HAP-1 (cell line): ENCODE results near the gene INHBB.
"Not testable (repeated sequence)": the region's sequence is repeated elsewhere in the genome, so short reads cannot be mapped to it uniquely, and the experiment has no call there.

Experiments
- DNase-seq, 2 experiments: peaks; one replicate each; pipeline ENCODE4 v3.0.0-alpha.2; 2016 to 2020; ENCODE audit warnings: low spot score in 2 of 2
- H3K27me3 ChIP-seq: fragments of 250-450 bp; sonication (Bioruptor Pico); 2 replicates; pipeline ENCODE4 v1.5.1; 2020; ENCODE audit warnings: low read depth, mild to moderate bottlenecking, moderate library complexity
- H3K36me3 ChIP-seq: fragments of 250-450 bp; sonication (Bioruptor Pico); replicated peaks from 2 replicates; pipeline ENCODE4 v1.5.1; 2020; ENCODE audit warnings: mild to moderate bottlenecking
- H3K4me1 ChIP-seq: fragments of 250-450 bp; sonication (Bioruptor Pico); 2 replicates; pipeline ENCODE4 v1.5.1; 2020; ENCODE audit warnings: mild to moderate bottlenecking
- H3K4me3 ChIP-seq: fragments of 250-450 bp; sonication (Bioruptor Pico); 2 replicates; pipeline ENCODE4 v1.5.1; 2020; ENCODE audit warnings: mild to moderate bottlenecking, moderate library complexity
- H3K9me3 ChIP-seq: fragments of 250-450 bp; sonication (Bioruptor Pico); 2 replicates; pipeline ENCODE4 v1.5.1; 2020; ENCODE audit warnings: mild to moderate bottlenecking, moderate library complexity
- in situ Hi-C: fragments of 300-500 bp; cut with MboI; formaldehyde crosslinking; loops from 3 replicates; pipeline ENCODE4 v1.14.3; 2020; ENCODE audit warnings: low sequenced_read_pairs, inconsistent platforms, mixed read lengths

INHBB gene

GRCh38 chr2:120389036-120389391 is 43.1 kb downstream of the INHBB start:
- Histone ChIP-seq H3K9me3 (no peaks in the 10 kb centered on the region), H3K4me1 (no peaks in the 10 kb centered on the region), H3K36me3 (no peaks in the 10 kb centered on the region), H3K27me3 (no peaks in the 10 kb centered on the region), H3K4me3 (no peak overlapping the region)
- in situ Hi-C loops, result no loop called here
- peak in 1 of 2 experiments; percentile 5 for DNase-seq

DNA sequence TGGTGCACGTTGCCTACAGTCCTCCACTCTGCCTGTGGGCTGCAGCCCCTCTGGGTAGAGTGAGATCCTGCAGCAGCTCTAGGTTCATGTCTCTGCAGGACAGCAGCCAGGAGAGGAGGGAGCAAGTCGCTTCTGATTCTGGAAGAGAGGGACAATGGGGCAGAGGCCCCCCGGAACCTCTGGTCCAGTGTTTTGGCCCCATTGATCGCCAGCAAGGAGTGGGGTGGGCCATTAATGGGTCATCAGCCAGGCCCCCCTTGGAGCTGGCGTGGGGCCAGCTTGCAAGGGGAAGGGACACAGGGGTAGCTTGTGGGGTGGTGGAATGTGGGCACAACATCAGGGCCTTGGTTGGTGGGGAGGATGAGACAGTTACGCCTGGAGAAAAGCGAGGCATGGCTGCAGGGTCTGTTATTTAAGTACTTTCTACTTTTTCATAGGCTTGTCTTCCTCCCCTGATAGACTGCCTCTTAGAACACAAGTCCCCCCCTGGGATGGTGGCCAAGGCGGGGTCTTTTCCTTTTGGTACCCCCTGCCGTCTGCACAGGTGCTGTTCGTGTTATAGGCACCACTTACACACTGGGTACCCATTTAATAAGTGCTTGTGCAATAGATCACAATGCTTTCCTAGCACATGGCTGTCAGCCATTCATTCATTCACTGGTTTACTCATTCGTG is 44.6 kb downstream of the INHBB start:
- Histone ChIP-seq H3K27me3 (no peaks in the 10 kb centered on the region), H3K9me3 (no peaks in the 10 kb centered on the region), H3K4me3 (no peak overlapping the region), H3K36me3 (no peaks in the 10 kb centered on the region), H3K4me1 (no peaks in the 10 kb centered on the region)
- no peak for DNase-seq
- in situ Hi-C loops, result no loop called here

DNA sequence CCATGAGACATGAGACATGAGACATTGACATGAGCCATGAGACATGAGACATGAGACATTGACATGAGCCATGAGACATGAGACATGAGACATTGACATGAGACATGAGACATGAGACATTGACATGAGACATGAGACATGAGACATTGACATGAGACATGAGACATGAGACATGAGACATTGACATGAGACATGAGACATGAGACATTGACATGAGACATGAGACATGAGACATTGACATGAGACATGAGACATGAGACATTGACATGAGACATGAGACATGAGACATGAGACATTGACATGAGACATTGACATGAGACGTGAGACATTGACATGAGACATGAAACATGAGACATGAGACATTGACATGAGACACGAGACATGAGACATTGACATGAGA is 45.4 kb downstream of the INHBB start:
- DNase-seq, H3K4me1 ChIP-seq, H3K36me3 ChIP-seq, H3K4me3 ChIP-seq, H3K9me3 ChIP-seq, in situ Hi-C loops, H3K27me3 ChIP-seq: not testable (repeated sequence)

GRCh38 chr2:120391911-120392665 is 46.2 kb downstream of the INHBB start:
- in situ Hi-C loops, result no loop called here
- H3K4me1 ChIP-seq, result no peaks in the 10 kb centered on the region
- no peaks in the 10 kb centered on the region for H3K27me3 ChIP-seq
- no peaks in the 10 kb centered on the region for H3K36me3 ChIP-seq
- no peaks in the 10 kb centered on the region for H3K9me3 ChIP-seq
- H3K4me3 ChIP-seq, result no peak overlapping the region
- peak in 1 of 2 experiments; percentile 2 for DNase-seq

GRCh38 chr2:120392923-120393322 is 47.0 kb downstream of the INHBB start:
- Histone ChIP-seq H3K27me3 (no peaks in the 10 kb centered on the region), H3K4me3 (no peak overlapping the region), H3K9me3 (no peaks in the 10 kb centered on the region), H3K4me1 (no peaks in the 10 kb centered on the region), H3K36me3 (no peaks in the 10 kb centered on the region)
- in situ Hi-C loops, result no loop called here
- DNase-seq, result no peak

- in situ Hi-C loops, result no loop called here
- peak in 1 of 2 experiments; percentile 1 for DNase-seq
- Histone ChIP-seq H3K27me3 (no peaks in the 10 kb centered on the region), H3K4me3 (no peak overlapping the region), H3K36me3 (no peaks in the 10 kb centered on the region), H3K9me3 (no peaks in the 10 kb centered on the region), H3K4me1 (no peaks in the 10 kb centered on the region)
These were observed 47.5 kb downstream of the INHBB start for GRCh38 chr2:120393456-120393855.

- Histone ChIP-seq H3K36me3 (no peaks in the 10 kb centered on the region), H3K4me3 (no peak overlapping the region), H3K4me1 (no peaks in the 10 kb centered on the region), H3K27me3 (no peaks in the 10 kb centered on the region), H3K9me3 (no peaks in the 10 kb centered on the region)
- DNase-seq, result peak in 1 of 2 experiments; percentile 3
- in situ Hi-C loops, result no loop called here
These were observed 48.8 kb downstream of the INHBB start for GRCh38 chr2:120394764-120395163.

DNA sequence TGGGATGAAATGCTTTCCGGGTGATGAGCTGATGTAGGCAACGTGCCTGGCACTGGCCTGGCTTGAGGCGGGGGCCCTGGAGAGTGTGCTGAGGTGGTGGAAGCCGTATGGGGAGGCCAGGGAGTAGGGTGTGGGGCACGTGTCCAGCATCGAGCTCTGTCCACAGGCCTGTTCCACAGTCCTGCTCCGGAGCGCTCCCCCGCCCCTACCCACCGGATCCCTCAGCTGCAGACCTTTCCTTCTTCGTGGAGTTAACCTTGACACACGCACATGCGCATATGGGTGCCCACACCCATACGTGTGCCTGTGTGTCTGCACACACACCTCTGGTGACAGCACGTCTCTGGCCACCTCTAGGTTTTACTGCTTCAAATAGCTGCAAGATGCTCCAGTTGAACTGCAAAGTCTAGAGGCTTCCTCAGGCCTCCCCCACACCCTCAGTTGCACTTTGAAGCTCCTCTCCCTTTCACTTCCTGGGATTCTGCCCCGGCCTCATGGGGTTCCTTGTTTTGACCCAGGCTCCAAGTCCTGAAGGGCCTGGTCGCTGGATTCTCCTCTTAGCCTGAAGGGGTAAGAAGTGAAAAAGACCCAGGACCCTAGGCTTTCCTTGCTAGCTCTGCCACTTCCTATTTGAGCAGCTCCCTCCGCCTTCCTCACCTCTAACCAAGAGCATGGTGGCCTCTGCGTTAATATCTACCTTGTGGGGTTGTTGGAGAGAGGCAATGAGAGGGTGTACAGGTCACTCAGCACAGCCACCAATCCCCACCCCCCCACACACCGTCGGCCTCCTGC is 49.5 kb downstream of the INHBB start:
- H3K27me3 ChIP-seq, result no peaks in the 10 kb centered on the region
- in situ Hi-C loops, result no loop called here
- no peaks in the 10 kb centered on the region for H3K36me3 ChIP-seq
- DNase-seq, result peak in 1 of 2 experiments; percentile 2
- no peaks in the 10 kb centered on the region for H3K4me1 ChIP-seq
- H3K4me3 ChIP-seq, result no peak overlapping the region
- no peaks in the 10 kb centered on the region for H3K9me3 ChIP-seq

GRCh38 chr2:120396013-120396860 is 50.3 kb downstream of the INHBB start:
- in situ Hi-C loops, result no loop called here

GRCh38 chr2:120396861-120397811 is 51.2 kb downstream of the INHBB start:
- in situ Hi-C loops, result no loop called here
- no peaks in the 10 kb centered on the region for H3K4me1 ChIP-seq
- H3K27me3 ChIP-seq, result no peaks in the 10 kb centered on the region
- no peaks in the 10 kb centered on the region for H3K36me3 ChIP-seq
- peak in 1 of 2 experiments; percentile 4 for DNase-seq
- H3K9me3 ChIP-seq, result no peaks in the 10 kb centered on the region
- H3K4me3 ChIP-seq, result no peak overlapping the region

More at GRCh38 chr2:120396013-120396860, 50.3 kb downstream of the INHBB start:
- DNase-seq, result peak in 1 of 2 experiments; percentile 51
- Histone ChIP-seq H3K9me3 (no peaks in the 10 kb centered on the region), H3K27me3 (no peaks in the 10 kb centered on the region), H3K36me3 (no peaks in the 10 kb centered on the region), H3K4me3 (no peak overlapping the region), H3K4me1 (no peaks in the 10 kb centered on the region)

DNA sequence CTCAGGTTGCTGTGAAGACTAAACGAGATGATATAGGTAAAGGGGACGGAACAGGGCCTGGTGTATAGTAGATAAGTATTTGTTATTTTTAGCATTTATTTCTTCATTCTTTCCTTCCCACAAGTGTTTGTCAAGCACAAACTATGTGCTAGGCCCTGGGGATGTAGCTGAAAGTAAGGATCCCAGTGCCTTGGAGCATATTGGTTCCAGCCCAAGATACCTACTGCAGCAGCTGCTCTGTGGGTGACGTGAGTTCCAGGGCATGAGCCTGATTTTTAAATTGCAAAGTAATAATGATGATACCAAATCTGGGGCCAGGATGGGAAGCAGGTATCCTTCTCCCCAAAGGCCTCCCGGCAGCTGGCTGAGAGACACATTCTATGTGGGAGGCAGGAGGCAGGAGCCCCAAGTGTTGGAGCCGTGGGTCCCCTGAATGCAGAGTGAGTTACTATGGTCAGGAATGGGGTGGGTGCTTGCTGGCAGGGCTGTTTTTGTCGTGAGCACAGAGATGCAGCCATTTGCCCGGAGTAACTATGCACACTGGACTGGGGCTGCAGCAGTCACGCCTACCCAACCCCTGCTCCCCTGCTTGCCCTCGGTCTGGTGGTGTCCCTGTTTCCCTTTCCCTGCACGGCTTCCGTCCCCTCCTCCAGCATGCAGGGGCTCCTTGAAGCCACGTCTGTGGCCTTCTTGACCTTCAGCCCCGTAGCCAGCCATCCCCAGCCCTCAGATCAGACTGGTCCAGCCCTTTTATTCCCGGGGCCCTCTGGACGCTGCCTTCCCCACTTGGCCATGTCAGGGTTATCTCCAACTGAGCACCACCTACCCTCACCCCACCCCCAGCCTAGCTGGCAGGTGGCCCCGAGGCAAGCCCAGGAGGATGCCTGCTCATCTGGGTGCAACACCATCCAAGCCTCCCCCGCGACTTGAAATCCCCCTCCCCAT is 52.4 kb downstream of the INHBB start:
- Histone ChIP-seq H3K9me3 (no peaks in the 10 kb centered on the region), H3K4me3 (no peak overlapping the region), H3K27me3 (no peaks in the 10 kb centered on the region), H3K36me3 (no peaks in the 10 kb centered on the region), H3K4me1 (no peaks in the 10 kb centered on the region)
- in situ Hi-C loops, result no loop called here
- DNase-seq, result peak in 1 of 2 experiments; percentile 2
